Progenitor cell of endocrine pancreas (in vitro differentiated cells): ENCODE data around the gene PAXX. TPM values are rescaled to one million over a fixed set of nuclear protein-coding genes. Genes with fewer than 3 reads are reported as not detected.
"Not testable (repeated sequence)": the region's sequence is repeated elsewhere in the genome, so short reads cannot be mapped to it uniquely, and the experiment has no call there.

ENCODE experiments used
- DNase-seq: peaks from one replicate; pipeline ENCODE4 v3.0.0; 2021; ENCODE audit warnings: low spot score; ENCODE audit not compliant: unreplicated experiment
- H3K27ac Mint-ChIP-seq: 2 replicates; pipeline ENCODE4 v1.8.0; 2021; ENCODE audit warnings: mild to moderate bottlenecking, moderate library complexity, mixed read lengths
- H3K27me3 Mint-ChIP-seq: 2 replicates; pipeline ENCODE4 v1.8.0; 2021; ENCODE audit warnings: mixed read lengths
- H3K36me3 Mint-ChIP-seq: 2 replicates; pipeline ENCODE4 v1.8.0; 2022; ENCODE audit warnings: mixed read lengths; ENCODE audit not compliant: insufficient read depth
- H3K4me1 Mint-ChIP-seq: 2 replicates; pipeline ENCODE4 v1.8.0; 2021; ENCODE audit warnings: low read depth, mixed read lengths
- H3K4me3 Mint-ChIP-seq: 2 replicates; pipeline ENCODE4 v1.8.0; 2021; ENCODE audit warnings: low read depth, mild to moderate bottlenecking, moderate library complexity, mixed read lengths
- H3K9me3 Mint-ChIP-seq: 2 replicates; pipeline ENCODE4 v1.8.0; 2021; ENCODE audit warnings: low read depth, mixed read lengths
- CTCF ChIP-seq: fragments of 200-600 bp; sonication (generic); IDR thresholded peaks from one replicate; pipeline ENCODE4 v1.5.0; 2021; ENCODE audit warnings: antibody characterized with exemption, mild to moderate bottlenecking; ENCODE audit not compliant: unreplicated experiment
- total RNA-seq: library from RNA; stranded (reverse); gene quantifications from 2 replicates; pipeline ENCODE4 v1.2.1, GENCODE V29; 2021

Gene PAXX
- total RNA-seq, 1 donor from 2014 or later = 54.9 TPM

DNA sequence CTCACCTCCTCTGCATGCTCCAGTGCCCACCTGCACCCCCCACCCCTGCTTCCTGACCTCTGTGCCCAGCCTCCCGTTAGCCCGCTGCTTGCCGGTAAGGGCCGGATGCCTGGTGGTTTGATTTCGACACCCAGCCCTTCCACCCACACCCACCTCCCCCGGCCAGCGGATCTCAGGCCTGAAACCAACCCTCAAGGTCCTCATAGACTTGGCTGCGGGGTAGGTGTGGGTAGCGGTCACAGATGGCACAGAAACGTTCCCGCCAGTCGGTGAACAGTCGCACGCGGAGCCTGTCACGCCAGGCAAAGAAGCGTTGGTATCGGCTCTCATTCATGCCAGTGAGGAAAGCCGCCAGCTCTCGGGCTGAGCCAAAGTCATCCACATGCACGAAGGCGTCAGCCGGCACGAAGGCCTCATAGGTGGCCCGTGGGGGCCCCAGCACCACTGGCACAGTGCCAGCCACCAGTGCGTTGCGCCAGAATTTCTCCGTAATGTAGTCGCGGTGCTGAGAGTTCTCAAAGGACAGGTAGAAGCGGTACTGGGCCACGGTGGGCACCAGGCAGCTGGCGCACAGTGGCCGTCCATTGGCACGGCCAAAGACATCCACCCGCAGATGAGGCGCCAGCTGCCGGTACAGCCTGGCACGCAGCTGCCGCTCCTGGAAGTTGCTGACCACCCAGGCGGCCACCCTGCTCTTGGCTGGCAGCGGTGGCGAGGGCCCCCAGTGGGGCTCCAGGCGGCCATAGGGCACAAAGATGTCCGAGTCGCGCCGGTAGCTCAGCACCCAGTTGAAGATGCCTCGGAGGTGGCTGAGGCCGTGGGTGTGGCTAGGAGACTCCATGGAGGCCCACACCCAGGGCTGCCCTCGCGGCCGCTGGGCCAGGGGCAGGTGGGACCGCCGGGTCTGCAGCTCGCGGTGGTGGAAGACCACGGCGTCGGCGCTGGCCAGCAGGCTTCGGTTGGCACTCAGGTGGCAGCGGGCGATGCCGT is 38.6 kb downstream of the PAXX start:
- Mint-ChIP-seq H3K27ac (no peak overlapping the region), H3K36me3 (no peaks in the 10 kb centered on the region), H3K27me3 (peaks cover 5% of the 10 kb centered on the region), H3K4me1 (peaks cover 2% of the 10 kb centered on the region), H3K9me3 (no peaks in the 10 kb centered on the region), H3K4me3 (no peak overlapping the region)
- DNase-seq = no peak
- TF ChIP-seq CTCF = no peak

DNA sequence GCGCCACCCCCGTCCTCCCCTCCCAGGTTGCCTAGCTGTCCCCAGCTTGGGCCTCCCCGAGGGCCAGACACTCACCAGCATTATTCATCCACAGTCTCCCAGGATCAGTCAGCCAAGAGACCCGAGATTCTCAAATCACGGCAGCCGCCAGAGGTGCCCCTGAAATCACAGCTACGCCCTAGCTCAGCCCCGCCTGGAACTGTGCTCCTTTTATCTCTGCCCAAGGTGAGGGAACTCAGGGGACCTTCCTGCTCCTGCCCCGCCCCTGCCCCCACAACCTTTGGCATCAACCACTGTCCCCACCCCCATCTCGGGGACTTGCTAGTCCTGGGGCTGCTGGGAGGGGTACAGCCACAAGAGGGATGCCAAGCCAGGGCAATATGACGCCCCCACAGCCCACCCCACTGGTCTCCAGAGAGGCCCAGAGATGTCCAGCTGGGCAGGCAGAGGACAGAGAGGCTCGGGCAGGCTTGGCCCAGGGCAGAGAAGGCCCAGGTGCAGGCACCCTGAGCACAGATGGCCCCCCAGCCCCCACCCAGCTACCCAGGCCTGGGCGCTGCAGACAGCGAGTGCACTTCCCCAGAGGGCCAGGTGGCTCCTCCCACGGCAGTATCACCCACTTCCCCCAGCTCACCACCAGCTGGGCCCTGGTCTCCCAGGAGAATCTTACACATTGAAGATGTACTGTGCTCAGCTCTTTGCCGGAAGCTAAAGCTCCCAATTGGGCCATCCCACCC is 39.9 kb downstream of the PAXX start, which contains the start of gene FUT7:
FUT7 (minus strand) TSS at position 185 of the 737 bp plus-strand sequence; CDS start at position 88, 97 bp downstream.
- TF ChIP-seq CTCF = no peak
- Mint-ChIP-seq H3K9me3 (no peaks in the 10 kb centered on the region), H3K27ac (no peak within 1 kb of the TSS), H3K4me3 (no peak within 1 kb of the TSS), H3K27me3 (peaks cover 5% of the 10 kb centered on the region), H3K4me1 (peaks cover 2% of the 10 kb centered on the region), H3K36me3 (no peaks in the 10 kb centered on the region)
- DNase-seq = no peak

GRCh38 chr9:137032858-137033257 is 40.6 kb downstream of the PAXX start:
- H3K9me3 Mint-ChIP-seq = no peaks in the 10 kb centered on the region
- H3K27ac Mint-ChIP-seq = no peak overlapping the region
- H3K27me3 Mint-ChIP-seq = peaks cover 3% of the 10 kb centered on the region
- TF ChIP-seq CTCF = no peak
- DNase-seq = no peak
- no peaks in the 10 kb centered on the region for H3K36me3 Mint-ChIP-seq
- no peaks in the 10 kb centered on the region for H3K4me1 Mint-ChIP-seq
- no peak overlapping the region for H3K4me3 Mint-ChIP-seq

GRCh38 chr9:137033481-137033880 is 41.3 kb downstream of the PAXX start:
- not testable (repeated sequence) for H3K4me1 Mint-ChIP-seq, H3K36me3 Mint-ChIP-seq, H3K9me3 Mint-ChIP-seq, H3K27me3 Mint-ChIP-seq, DNase-seq, H3K4me3 Mint-ChIP-seq, H3K27ac Mint-ChIP-seq

DNA sequence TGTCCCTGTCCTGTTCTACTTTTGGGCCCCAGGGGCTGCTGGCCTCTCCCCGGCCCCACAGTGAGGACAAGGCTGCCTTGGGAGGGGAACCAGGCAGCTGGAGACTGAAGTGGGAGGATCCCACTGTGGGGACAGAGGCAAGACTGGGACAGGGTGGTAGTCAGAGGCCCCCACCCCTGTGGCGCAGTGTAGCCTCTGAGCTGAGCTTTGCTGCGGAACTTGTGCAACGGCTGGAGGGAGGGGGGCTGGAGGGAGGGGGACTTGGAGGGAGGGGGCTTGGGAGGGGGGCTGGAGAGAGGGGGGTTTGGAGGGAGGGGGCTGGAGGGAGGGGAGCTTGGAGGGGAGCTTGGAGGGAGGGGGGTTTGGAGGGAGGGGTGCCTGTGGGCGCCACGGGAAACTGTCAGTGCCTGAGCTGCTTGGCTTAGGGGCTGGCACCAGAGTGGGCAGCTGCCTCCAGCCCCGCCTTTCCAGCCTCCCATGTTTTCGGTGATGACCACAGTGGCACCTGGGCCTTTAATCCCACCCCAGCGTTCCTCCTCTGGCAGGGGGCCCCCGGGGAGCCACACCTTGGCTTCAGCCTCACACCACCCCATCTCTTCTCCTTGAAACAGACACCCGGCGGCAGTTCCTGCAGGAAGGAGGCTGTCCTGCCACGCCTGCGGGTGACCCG is 42.0 kb downstream of the PAXX start:
- H3K27ac Mint-ChIP-seq = no peak overlapping the region
- H3K27me3 Mint-ChIP-seq = peaks cover 3% of the 10 kb centered on the region
- no peaks in the 10 kb centered on the region for H3K9me3 Mint-ChIP-seq
- no peaks in the 10 kb centered on the region for H3K4me1 Mint-ChIP-seq
- no peak overlapping the region for H3K4me3 Mint-ChIP-seq
- H3K36me3 Mint-ChIP-seq = peaks cover 2% of the 10 kb centered on the region
- no peak for DNase-seq
- TF ChIP-seq CTCF = no peak
